H1 (cell line): ENCODE data around the gene CPE. TPM values are rescaled to one million over a fixed set of nuclear protein-coding genes. Genes with fewer than 3 reads are reported as not detected.

ENCODE experiments used
- CHD7 ChIP-seq: fragments of 300-600 bp; sonication (generic); IDR thresholded peaks from 2 replicates; pipeline ENCODE4 v1.7.1; 2012; ENCODE audit warnings: low read length, moderate library complexity, mild to moderate bottlenecking, inconsistent platforms; ENCODE audit not compliant: insufficient replicate concordance
- EZH2 ChIP-seq: fragments of 200-600 bp; sonication (generic); IDR thresholded peaks from 2 replicates; pipeline ENCODE4 v1.7.1; 2012; ENCODE audit warnings: low read depth, mild to moderate bottlenecking, moderate library complexity, low read length, inconsistent platforms; ENCODE audit not compliant: severe bottlenecking
- GTF2F1 ChIP-seq: IDR thresholded peaks from 2 replicates; pipeline ENCODE4 v1.6.1; 2012; ENCODE audit warnings: low read depth, low read length, improper control_type of control experiment, borderline replicate concordance
- KDM1A ChIP-seq: fragments of 200-600, 300-600 bp; sonication (generic); IDR thresholded peaks from 2 replicates; pipeline ENCODE4 v1.7.1; 2016; ENCODE audit warnings: mild to moderate bottlenecking, low read length, borderline replicate concordance
- MAFK ChIP-seq: IDR thresholded peaks from 2 replicates; pipeline ENCODE4 v1.6.1; 2012; ENCODE audit warnings: low read depth, mild to moderate bottlenecking, improper control_type of control experiment, low read length
- NANOG ChIP-seq: IDR thresholded peaks from 2 replicates; pipeline ENCODE4 v1.6.1; 2011; ENCODE audit warnings: low read length, low read depth, mild to moderate bottlenecking, inconsistent platforms; ENCODE audit not compliant: insufficient read depth, poor library complexity, severe bottlenecking
- PHF8 ChIP-seq: fragments of 200-600 bp; sonication (generic); conservative IDR thresholded peaks from 2 replicates; pipeline ENCODE4 v1.7.1; 2012; ENCODE audit warnings: low read depth, mild to moderate bottlenecking, inconsistent platforms, low read length, moderate library complexity
- SAP30 ChIP-seq: fragments of 300-600 bp; sonication (generic); IDR thresholded peaks from 2 replicates; pipeline ENCODE4 v1.7.1; 2012; ENCODE audit warnings: low read length, moderate library complexity, mild to moderate bottlenecking, inconsistent platforms; ENCODE audit not compliant: insufficient read depth, insufficient replicate concordance
- SRF ChIP-seq: IDR thresholded peaks from 2 replicates; pipeline ENCODE4 v1.6.1; 2011; ENCODE audit warnings: mild to moderate bottlenecking, low read depth, low read length, moderate library complexity
- SUZ12 ChIP-seq: fragments of 200-600 bp; sonication (generic); IDR thresholded peaks from 2 replicates; pipeline ENCODE4 v1.6.1; 2012; ENCODE audit warnings: mild to moderate bottlenecking, inconsistent platforms, low read length, moderate library complexity, mixed read lengths
- polyA plus RNA-seq, 7 experiments: library from polyadenylated mRNA; depleted of rRNA in 3 of 7; stranded (reverse) in 5 of 7; unstranded in 2 of 7; fragments of >200 nt in 5 of 7; fragments of 200-250 nt in 2 of 7; gene quantifications; 1 replicate in 5 of 7; 2 replicates in 1 of 7; 4 replicates in 1 of 7; pipeline versions ENCODE4 v1.2.1 to v1.2.3, GENCODE V29; 2011 to 2013; ENCODE audit warnings: missing spikeins in 2 of 7, mixed read lengths in 2 of 7
- total RNA-seq: library from RNA; stranded (reverse); fragmentation: NEBNext Ultra II Directional; extraction: Animal tissue kit (Norgen Biotek cat#: 25700); gene quantifications from 2 replicates; pipeline ENCODE4 v1.2.1, GENCODE V29; 2021

The CPE gene
- total and polyA plus RNA-seq, 2 of the 8 experiments (the other 6 are each of a cell fraction or from before 2014, with no cell fraction given), result 9.4 to 10.2 TPM

DNA sequence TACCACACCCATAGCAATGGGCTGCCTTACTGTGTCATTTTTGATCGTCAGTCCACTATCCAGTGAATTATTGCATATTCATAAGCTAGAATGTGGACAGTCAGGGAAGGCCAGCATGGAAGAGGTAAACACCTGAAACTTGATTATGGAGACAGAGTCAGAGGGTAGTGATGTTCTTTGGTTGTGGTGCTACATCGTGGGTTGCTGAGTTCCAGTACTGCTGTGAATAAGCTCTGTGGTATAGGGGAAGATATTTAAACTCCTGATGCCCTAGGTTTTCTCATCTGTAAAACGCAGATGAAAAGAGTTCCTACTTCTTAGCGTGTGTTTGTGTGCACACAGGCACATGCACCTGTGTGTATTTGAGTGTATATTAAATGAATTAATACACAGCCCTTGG is 69.9 kb downstream of the CPE start (continued):
- TF ChIP-seq CHD7 (no peak), GTF2F1 (no peak), EZH2 (no peak), NANOG (no peak), SRF (no peak), PHF8 (no peak), SUZ12 (no peak), KDM1A (no peak), SAP30 (no peak), MAFK (no peak)
